Transverse colon (tissue), 4 donors: ENCODE data around the gene SEC16A. TPM values are rescaled to one million over a fixed set of nuclear protein-coding genes. Genes with fewer than 3 reads are reported as not detected.

Source experiments
- DNase-seq: peaks from one replicate; pipeline ENCODE4 v3.0.0-alpha.2; 2019
- H3K27ac ChIP-seq, 4 donors: fragments of 200-600 bp; sonication (generic); 2 replicates each; pipeline ENCODE4 v1.5.1; 2016 to 2018; ENCODE audit warnings: inconsistent platforms in 4 of 4
- H3K27me3 ChIP-seq: fragments of 200-600 bp; sonication (generic); 2 replicates; pipeline ENCODE4 v1.5.1; 2017; ENCODE audit warnings: inconsistent platforms
- H3K36me3 ChIP-seq, 4 donors: fragments of 200-600 bp; sonication (generic); 2 replicates each; pipeline ENCODE4 v1.5.1; 2017 to 2019; ENCODE audit warnings: inconsistent platforms in 4 of 4
- H3K4me1 ChIP-seq, 4 donors: fragments of 200-600 bp; sonication (generic); 2 replicates each; pipeline ENCODE4 v1.5.1; 2017 to 2020; ENCODE audit warnings: inconsistent platforms in 4 of 4
- H3K4me3 ChIP-seq, 4 donors: fragments of 200-600 bp; sonication (generic); 1 replicate in 1 of 4; 2 replicates in 3 of 4; pipeline versions ENCODE4 v1.5.1 to v1.6.1; 2017 to 2019; ENCODE audit warnings: inconsistent platforms in 4 of 4
- H3K9me3 ChIP-seq, 2 donors: fragments of 200-600 bp; sonication (generic); 2 replicates each; pipeline ENCODE4 v1.5.1; 2017 to 2019; ENCODE audit warnings: inconsistent platforms in 2 of 2
- EP300 ChIP-seq: sonication (generic); formaldehyde crosslinking; IDR thresholded peaks from one replicate; pipeline ENCODE4 v1.6.1; 2017; ENCODE audit warnings: antibody characterized with exemption, low read depth
- POLR2A ChIP-seq: fragments of 450-650 bp; IDR thresholded peaks from one replicate; pipeline ENCODE4 v1.6.1; 2016; ENCODE audit warnings: antibody characterized with exemption, mild to moderate bottlenecking, moderate library complexity
- POLR2AphosphoS5 ChIP-seq, 3 donors: sonication (generic); formaldehyde crosslinking; IDR thresholded peaks; one replicate each; pipeline ENCODE4 v1.6.1; 2016; ENCODE audit warnings: antibody characterized with exemption in 3 of 3
- WGBS, 2 donors: methylation state at CpG; one replicate each; pipeline ENCODE4 v1.1.5; 2018; ENCODE audit warnings: low coverage in 1 of 2; 5-methylcytosine and 5-hydroxymethylcytosine counted together
- in situ Hi-C, 4 donors: fragments of 200-750 bp; cut with MboI; loops; one replicate each; pipeline versions ENCODE4 v1.15.0 to v1.15.1; 2017; ENCODE audit warnings: low sequenced_read_pairs in 3 of 4, low pct_ligation_motif_present in 1 of 4, low pct_unique_long_range_greater_than_20kb in 1 of 4
- intact Hi-C: fragments of 100-400 bp; cut with DNase I; formaldehyde crosslinking; loops from one replicate; pipeline ENCODE4 v1.15.1; 2023; ENCODE audit warnings: low total_unique reads
- total RNA-seq, 4 donors: library from RNA; depleted of rRNA; stranded (reverse); fragments of >200 nt; gene quantifications; one replicate each; pipeline ENCODE4 v1.1.0, GENCODE V29; 2016
- TF ChIP-seq, protein P1 (sequence below), 5 experiments: fragments of 200-600 bp in 3 of 5; fragments of 450-650 bp in 2 of 5; sonication (generic) in 3 of 5; IDR thresholded peaks; 1 replicate in 2 of 5; 2 replicates in 3 of 5; pipeline ENCODE4 v1.5.1; 2016 to 2017; ENCODE audit warnings: antibody characterized with exemption in 5 of 5, inconsistent platforms in 3 of 5, mild to moderate bottlenecking in 2 of 5, moderate library complexity in 1 of 5

SEC16A gene
- total RNA-seq, 4 donors from 2014 or later: 54.1 to 75.9 (median 65.8) TPM

GRCh38 chr9:136470792-136471469 lies 11.9 kb downstream of the SEC16A start:
- DNase-seq: no peak
- in situ Hi-C loops: no loop called here
- TF ChIP-seq EP300: no peak
- TF ChIP-seq, protein P1, sequence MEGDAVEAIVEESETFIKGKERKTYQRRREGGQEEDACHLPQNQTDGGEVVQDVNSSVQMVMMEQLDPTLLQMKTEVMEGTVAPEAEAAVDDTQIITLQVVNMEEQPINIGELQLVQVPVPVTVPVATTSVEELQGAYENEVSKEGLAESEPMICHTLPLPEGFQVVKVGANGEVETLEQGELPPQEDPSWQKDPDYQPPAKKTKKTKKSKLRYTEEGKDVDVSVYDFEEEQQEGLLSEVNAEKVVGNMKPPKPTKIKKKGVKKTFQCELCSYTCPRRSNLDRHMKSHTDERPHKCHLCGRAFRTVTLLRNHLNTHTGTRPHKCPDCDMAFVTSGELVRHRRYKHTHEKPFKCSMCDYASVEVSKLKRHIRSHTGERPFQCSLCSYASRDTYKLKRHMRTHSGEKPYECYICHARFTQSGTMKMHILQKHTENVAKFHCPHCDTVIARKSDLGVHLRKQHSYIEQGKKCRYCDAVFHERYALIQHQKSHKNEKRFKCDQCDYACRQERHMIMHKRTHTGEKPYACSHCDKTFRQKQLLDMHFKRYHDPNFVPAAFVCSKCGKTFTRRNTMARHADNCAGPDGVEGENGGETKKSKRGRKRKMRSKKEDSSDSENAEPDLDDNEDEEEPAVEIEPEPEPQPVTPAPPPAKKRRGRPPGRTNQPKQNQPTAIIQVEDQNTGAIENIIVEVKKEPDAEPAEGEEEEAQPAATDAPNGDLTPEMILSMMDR (IDR thresholded peaks at IDR 0.05): no peak
- TF ChIP-seq POLR2A: no peak
- no peak for TF ChIP-seq POLR2AphosphoS5 (IDR thresholded peaks at IDR 0.05)

DNA sequence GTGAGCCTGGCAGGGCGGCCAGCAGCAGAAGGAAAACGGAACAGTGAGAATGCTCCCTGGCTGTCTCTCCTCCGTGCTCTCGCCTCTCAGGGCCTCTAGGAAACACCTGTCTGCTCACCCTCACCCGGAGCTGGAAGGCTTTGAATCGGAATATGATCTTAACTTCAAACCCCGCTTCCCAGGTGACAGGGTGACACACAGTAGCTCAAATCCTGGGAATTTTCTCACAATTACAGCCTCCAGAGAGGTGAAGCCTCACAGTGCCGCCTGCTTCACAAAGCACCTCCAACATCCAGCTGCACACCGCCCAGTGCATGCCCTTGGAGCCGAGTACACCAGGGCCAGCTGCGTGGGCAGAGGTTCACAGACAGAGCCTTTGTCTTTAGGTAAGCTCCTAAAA lies 12.5 kb downstream of the SEC16A start:
- H3K4me1 ChIP-seq: no peaks in the 10 kb centered on the region
- DNase-seq: no peak
- no peaks in the 10 kb centered on the region for H3K9me3 ChIP-seq
- H3K27me3 ChIP-seq: no peaks in the 10 kb centered on the region
- peaks cover 0 to 53% (median 29%) of the 10 kb centered on the region in 4 donors for H3K36me3 ChIP-seq
- in situ Hi-C loops: no loop called here
- no peak overlapping the region for H3K27ac ChIP-seq
- H3K4me3 ChIP-seq: no peak overlapping the region
- intact Hi-C loops: no loop called here
- TF ChIP-seq EP300 (no peak), POLR2A (no peak), POLR2AphosphoS5 (IDR thresholded peaks at IDR 0.05) (no peak)
- TF ChIP-seq, protein P1 (IDR thresholded peaks at IDR 0.05): no peak
- WGBS, 2 donors: 94 to 96% methylated on average over 3 to 11 of the region's 11 CpGs

More at GRCh38 chr9:136470792-136471469, 11.9 kb downstream of the SEC16A start:
- WGBS, 2 donors: 86 to 94% methylated on average over 2 to 12 of the region's 12 CpGs
- no peak overlapping the region for H3K27ac ChIP-seq
- no peaks in the 10 kb centered on the region for H3K27me3 ChIP-seq
- peaks cover 0 to 53% (median 29%) of the 10 kb centered on the region in 4 donors for H3K36me3 ChIP-seq
- H3K9me3 ChIP-seq: no peaks in the 10 kb centered on the region
- H3K4me1 ChIP-seq: no peaks in the 10 kb centered on the region
- no peak overlapping the region for H3K4me3 ChIP-seq
- intact Hi-C loops: no loop called here

DNA sequence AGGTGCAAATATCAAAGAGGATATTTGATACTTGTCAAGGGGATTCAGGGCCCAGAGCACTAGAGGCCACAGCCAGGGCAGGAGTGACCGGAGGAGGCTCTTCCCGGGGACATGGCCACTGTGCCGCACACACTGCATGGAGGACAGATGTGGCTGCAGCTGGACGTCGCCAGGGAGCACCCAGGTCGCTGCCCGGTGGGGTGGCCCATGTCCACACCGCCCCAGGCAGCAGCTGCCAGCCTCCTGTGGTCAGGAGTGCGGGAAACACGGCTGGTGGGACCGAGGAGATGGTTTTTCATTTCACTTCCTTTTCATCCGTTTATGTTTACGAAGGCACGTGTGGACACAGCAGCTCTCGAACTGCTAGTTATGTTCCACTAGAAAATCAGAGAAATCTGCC lies 15.1 kb downstream of the SEC16A start:
- Histone ChIP-seq H3K27ac (no peak overlapping the region), H3K4me1 (no peaks in the 10 kb centered on the region), H3K9me3 (no peaks in the 10 kb centered on the region), H3K36me3 (peaks cover 0 to 68% (median 38%) of the 10 kb centered on the region in 4 donors), H3K27me3 (no peaks in the 10 kb centered on the region), H3K4me3 (no peak overlapping the region)
- no peak for TF ChIP-seq POLR2A
- TF ChIP-seq POLR2AphosphoS5 (IDR thresholded peaks at IDR 0.05): no peak
- no peak for TF ChIP-seq EP300
- TF ChIP-seq, protein P1 (IDR thresholded peaks at IDR 0.05): no peak
- in situ Hi-C loops (no loop called here), intact Hi-C loops (no loop called here)
- WGBS, 2 donors: 89 to 91% methylated on average over 10 to 15 of the region's 15 CpGs
- DNase-seq: no peak

GRCh38 chr9:136466155-136466541 lies 16.7 kb downstream of the SEC16A start:
- no peaks in the 10 kb centered on the region for H3K27me3 ChIP-seq
- in situ Hi-C loops (no loop called here), intact Hi-C loops (no loop called here)
- peaks cover 0 to 71% (median 32%) of the 10 kb centered on the region in 4 donors for H3K36me3 ChIP-seq
- TF ChIP-seq EP300 (no peak), POLR2A (no peak), POLR2AphosphoS5 (IDR thresholded peaks at IDR 0.05) (no peak)
- TF ChIP-seq, protein P1 (IDR thresholded peaks at IDR 0.05): no peak
- H3K4me3 ChIP-seq: no peak overlapping the region
- no peaks in the 10 kb centered on the region for H3K4me1 ChIP-seq
- no peak overlapping the region for H3K27ac ChIP-seq
- 96% methylated on average over 30 of the region's 30 CpGs; no CpG with 5 or more reads in 1 of the 2 donors for WGBS, 2 donors
- no peak for DNase-seq
- H3K9me3 ChIP-seq: no peaks in the 10 kb centered on the region
